Right atrium auricular region (tissue), 2 donors: ENCODE measurements around the gene IREB2. TPM values are rescaled to one million over a fixed set of nuclear protein-coding genes. Genes with fewer than 3 reads are reported as not detected.

Experiments
- DNase-seq: peaks from one replicate; pipeline ENCODE4 v3.0.0-alpha.2; 2019; ENCODE audit warnings: low spot score
- H3K27ac ChIP-seq, 2 donors: fragments of 200-600 bp; sonication (generic); 1 replicate in 1 of 2; 2 replicates in 1 of 2; pipeline ENCODE4 v1.5.1; 2016 to 2019
- H3K27me3 ChIP-seq, 2 donors: fragments of 200-600 bp; sonication (generic); one replicate each; pipeline versions ENCODE4 v1.5.1 to v1.6.0; 2017 to 2019
- H3K36me3 ChIP-seq: fragments of 200-600 bp; sonication (generic); one replicate; pipeline ENCODE4 v1.5.1; 2016
- H3K4me1 ChIP-seq, 2 donors: fragments of 200-600 bp; sonication (generic); one replicate each; pipeline versions ENCODE4 v1.5.1 to v1.6.0; 2017 to 2019
- H3K4me3 ChIP-seq, 2 donors: fragments of 200-600 bp; sonication (generic); 1 replicate in 1 of 2; 2 replicates in 1 of 2; pipeline ENCODE4 v1.5.1; 2017 to 2019; ENCODE audit warnings: mild to moderate bottlenecking in 1 of 2, moderate library complexity in 1 of 2
- H3K9me3 ChIP-seq, 2 donors: fragments of 200-600 bp; sonication (generic); one replicate each; pipeline ENCODE4 v1.5.1; 2019
- total RNA-seq, 2 donors: library from RNA; depleted of rRNA; stranded (reverse); fragments of >200 nt; gene quantifications; one replicate each; pipeline ENCODE4 v1.1.0, GENCODE V29; 2016
- TF ChIP-seq, protein P1 (sequence below), 2 donors: fragments of 200-600 bp; sonication (generic); IDR thresholded peaks; one replicate each; pipeline ENCODE4 v1.5.1; 2019; ENCODE audit warnings: antibody characterized with exemption in 2 of 2

Gene IREB2
- total RNA-seq, 2 donors from 2014 or later = 14.5 to 16.3 TPM

DNA sequence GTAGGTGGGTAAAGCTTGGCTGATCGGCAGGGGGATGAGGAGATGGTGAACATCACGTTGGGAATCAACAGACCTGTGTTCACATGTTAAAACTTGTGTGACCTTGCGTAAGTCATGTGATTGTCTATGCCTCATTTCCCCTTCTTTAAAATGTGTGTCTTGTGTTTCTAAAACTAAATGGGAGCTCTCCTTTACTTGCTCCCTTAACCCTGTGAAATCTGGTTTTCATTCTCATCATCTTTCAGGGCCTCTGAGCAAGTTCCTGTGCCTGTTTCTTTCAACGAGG, 29.7 kb upstream of the IREB2 start:
- H3K9me3 ChIP-seq = no peaks in the 10 kb centered on the region
- no peaks in the 10 kb centered on the region for H3K4me1 ChIP-seq
- TF ChIP-seq, protein P1, sequence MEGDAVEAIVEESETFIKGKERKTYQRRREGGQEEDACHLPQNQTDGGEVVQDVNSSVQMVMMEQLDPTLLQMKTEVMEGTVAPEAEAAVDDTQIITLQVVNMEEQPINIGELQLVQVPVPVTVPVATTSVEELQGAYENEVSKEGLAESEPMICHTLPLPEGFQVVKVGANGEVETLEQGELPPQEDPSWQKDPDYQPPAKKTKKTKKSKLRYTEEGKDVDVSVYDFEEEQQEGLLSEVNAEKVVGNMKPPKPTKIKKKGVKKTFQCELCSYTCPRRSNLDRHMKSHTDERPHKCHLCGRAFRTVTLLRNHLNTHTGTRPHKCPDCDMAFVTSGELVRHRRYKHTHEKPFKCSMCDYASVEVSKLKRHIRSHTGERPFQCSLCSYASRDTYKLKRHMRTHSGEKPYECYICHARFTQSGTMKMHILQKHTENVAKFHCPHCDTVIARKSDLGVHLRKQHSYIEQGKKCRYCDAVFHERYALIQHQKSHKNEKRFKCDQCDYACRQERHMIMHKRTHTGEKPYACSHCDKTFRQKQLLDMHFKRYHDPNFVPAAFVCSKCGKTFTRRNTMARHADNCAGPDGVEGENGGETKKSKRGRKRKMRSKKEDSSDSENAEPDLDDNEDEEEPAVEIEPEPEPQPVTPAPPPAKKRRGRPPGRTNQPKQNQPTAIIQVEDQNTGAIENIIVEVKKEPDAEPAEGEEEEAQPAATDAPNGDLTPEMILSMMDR (IDR thresholded peaks at IDR 0.05) = no peak
- no peaks in the 10 kb centered on the region for H3K27me3 ChIP-seq
- no peak overlapping the region for H3K4me3 ChIP-seq
- DNase-seq = no peak
- H3K27ac ChIP-seq = no peak overlapping the region
- no peaks in the 10 kb centered on the region for H3K36me3 ChIP-seq

DNA sequence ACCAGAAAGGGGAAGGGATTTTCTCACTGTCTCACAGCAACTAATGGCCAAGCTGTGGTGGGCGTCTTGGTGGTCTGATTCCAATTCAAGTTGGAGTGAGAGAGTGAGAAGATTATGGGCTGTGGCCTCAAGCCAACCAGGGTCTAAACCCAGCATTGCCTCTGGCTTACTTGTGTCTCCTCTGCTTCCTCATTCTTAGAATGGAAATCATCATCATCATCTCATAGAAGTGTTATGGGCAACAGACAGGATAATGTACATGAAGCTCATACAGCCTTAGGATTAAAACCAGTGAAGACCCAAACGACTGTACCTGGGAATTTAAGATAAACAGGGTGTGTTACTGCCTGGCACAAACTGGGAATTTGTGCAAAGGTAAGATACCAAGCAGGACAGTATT, 29.1 kb upstream of the IREB2 start:
- DNase-seq = no peak
- Histone ChIP-seq H3K27me3 (no peaks in the 10 kb centered on the region), H3K27ac (no peak overlapping the region), H3K9me3 (no peaks in the 10 kb centered on the region), H3K36me3 (no peaks in the 10 kb centered on the region), H3K4me1 (no peaks in the 10 kb centered on the region), H3K4me3 (no peak overlapping the region)
- TF ChIP-seq, protein P1 (IDR thresholded peaks at IDR 0.05) = no peak

DNA sequence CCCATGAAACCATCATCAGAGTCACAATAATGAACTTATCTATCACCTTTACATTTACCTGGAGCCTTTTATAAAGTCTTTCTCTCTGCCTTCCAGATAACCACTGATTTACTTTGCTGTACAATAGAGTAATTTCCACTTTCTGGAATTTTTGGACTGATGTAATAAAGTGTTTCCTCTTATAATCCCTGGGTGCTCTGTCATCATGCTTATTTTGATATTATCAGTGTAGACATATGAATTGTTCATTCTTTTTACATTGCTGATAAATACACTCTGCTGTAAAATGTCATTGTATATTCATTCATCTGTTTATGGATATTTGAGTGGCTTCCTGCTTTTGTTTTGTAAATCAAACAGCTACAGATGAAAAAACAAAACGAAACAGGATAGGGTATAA, 27.0 kb upstream of the IREB2 start:
- Histone ChIP-seq H3K4me1 (no peaks in the 10 kb centered on the region), H3K27me3 (no peaks in the 10 kb centered on the region), H3K36me3 (no peaks in the 10 kb centered on the region), H3K9me3 (no peaks in the 10 kb centered on the region), H3K4me3 (no peak overlapping the region), H3K27ac (no peak overlapping the region)
- TF ChIP-seq, protein P1 (IDR thresholded peaks at IDR 0.05) = no peak
- no peak for DNase-seq

DNA sequence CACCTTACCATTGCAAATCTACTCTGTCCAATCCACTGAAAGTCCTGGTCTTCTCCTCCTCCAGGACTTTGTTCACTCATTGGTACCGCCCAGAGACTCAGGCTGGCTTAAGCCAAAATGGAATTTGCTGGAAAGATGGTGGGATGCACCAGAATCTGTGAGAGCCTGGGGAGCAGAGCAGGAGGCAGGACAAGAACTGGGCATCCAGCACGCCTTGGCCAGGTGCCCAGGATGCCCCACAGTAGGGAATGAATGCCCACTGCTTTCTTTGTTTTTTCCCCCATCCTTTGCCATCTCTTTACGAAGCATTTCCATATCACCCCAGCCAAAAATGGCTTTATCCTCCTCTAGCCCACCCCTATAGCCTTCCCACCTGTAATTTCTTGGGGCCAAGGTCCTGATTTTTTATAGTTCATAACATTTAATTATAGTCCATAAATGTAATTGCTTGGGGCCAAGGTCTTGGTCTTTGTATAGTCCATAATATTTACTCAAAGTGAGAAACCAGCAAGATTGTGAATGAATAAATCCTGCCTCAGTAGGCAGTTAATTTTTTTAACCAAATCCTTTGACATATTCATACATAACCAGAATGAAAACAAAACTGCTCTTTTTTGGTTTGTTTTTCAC, 23.3 kb upstream of the IREB2 start:
- Histone ChIP-seq H3K27ac (no peak overlapping the region), H3K36me3 (no peaks in the 10 kb centered on the region), H3K27me3 (no peaks in the 10 kb centered on the region), H3K4me1 (no peaks in the 10 kb centered on the region), H3K9me3 (no peaks in the 10 kb centered on the region), H3K4me3 (no peak overlapping the region)
- TF ChIP-seq, protein P1 (IDR thresholded peaks at IDR 0.05) = no peak
- DNase-seq = no peak

DNA sequence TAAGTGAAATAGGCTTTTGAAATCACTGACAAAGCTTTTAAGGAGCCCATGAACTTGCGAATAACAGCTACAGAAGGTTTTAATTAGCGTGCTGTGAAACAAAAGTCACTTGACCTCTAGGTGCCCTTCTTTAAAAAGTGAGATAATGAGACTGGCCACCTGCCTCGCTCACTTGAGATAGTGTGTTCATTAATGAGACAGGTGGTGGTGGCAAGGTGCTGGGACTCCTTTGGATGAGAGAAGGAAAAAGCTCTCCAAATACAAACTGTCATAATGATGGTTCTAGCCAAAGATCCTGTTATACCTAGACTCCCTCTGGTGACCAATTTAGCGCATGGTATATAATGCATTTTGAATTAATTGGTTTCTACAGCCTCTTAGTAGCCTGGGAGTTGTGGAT, 22.7 kb upstream of the IREB2 start:
- no peak for DNase-seq
- no peak overlapping the region for H3K27ac ChIP-seq
- TF ChIP-seq, protein P1 (IDR thresholded peaks at IDR 0.05) = no peak

More for the DNA sequence above, 22.7 kb upstream of the IREB2 start:
- Histone ChIP-seq H3K27me3 (no peaks in the 10 kb centered on the region), H3K36me3 (no peaks in the 10 kb centered on the region), H3K4me3 (no peak overlapping the region), H3K9me3 (no peaks in the 10 kb centered on the region), H3K4me1 (no peaks in the 10 kb centered on the region)
